ENCODE results near the gene CTBP2.

The CTBP2 gene

DNA sequence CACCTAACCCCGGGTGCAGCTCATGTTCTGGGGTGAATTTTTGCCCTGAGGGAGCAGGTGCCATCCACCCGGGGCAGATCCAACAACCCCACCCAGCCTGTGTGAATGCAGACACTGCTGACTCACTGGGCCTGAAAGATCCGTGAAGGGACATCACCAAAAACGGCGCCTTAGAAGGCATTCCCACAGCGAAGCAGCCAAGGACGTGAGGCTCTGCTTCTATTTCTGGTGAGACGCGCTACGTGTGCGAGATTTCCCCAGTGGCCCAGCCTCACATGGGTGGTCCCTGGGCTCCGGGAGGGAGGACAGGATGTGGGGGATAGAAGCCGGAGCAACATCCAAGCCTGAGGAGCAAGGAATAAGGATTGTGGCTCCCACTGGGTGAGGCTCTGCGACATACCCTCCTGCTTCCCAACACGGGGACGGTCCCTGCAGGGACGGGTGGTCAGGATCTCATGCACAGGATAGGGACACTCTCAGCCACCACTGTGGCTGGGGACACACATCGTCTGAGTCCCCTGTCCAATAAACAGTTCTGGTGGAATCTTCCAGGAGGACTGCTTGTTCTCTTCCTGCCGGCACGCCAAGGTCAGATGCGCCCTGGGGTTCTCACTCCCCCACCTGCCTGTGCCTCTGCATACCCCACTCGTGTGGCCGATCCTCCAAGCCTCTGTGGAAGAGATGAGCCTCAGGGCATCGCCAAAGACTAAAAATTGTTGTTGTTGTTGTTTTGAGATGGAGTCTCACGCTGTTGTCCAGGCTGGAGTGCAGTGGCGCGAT lies 148.2 kb downstream of the CTBP2 start:
- no peak for DNase-seq
- Histone ChIP-seq H3K27me3 (ENCODE audit: insufficient read depth, low read depth, severe bottlenecking) (no peaks in the 10 kb centered on the region), H3K27ac (no peak overlapping the region), H3K4me3 (ENCODE audit: low read depth, low read length) (no peak overlapping the region), H3K9me3 (ENCODE audit: severe bottlenecking) (no peaks in the 10 kb centered on the region), H3K36me3 (peaks cover 44% of the 10 kb centered on the region)
- TF ChIP-seq, protein P1, sequence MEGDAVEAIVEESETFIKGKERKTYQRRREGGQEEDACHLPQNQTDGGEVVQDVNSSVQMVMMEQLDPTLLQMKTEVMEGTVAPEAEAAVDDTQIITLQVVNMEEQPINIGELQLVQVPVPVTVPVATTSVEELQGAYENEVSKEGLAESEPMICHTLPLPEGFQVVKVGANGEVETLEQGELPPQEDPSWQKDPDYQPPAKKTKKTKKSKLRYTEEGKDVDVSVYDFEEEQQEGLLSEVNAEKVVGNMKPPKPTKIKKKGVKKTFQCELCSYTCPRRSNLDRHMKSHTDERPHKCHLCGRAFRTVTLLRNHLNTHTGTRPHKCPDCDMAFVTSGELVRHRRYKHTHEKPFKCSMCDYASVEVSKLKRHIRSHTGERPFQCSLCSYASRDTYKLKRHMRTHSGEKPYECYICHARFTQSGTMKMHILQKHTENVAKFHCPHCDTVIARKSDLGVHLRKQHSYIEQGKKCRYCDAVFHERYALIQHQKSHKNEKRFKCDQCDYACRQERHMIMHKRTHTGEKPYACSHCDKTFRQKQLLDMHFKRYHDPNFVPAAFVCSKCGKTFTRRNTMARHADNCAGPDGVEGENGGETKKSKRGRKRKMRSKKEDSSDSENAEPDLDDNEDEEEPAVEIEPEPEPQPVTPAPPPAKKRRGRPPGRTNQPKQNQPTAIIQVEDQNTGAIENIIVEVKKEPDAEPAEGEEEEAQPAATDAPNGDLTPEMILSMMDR (IDR thresholded peaks at IDR 0.05; ENCODE audit: low read depth, low read length), result no peak

DNA sequence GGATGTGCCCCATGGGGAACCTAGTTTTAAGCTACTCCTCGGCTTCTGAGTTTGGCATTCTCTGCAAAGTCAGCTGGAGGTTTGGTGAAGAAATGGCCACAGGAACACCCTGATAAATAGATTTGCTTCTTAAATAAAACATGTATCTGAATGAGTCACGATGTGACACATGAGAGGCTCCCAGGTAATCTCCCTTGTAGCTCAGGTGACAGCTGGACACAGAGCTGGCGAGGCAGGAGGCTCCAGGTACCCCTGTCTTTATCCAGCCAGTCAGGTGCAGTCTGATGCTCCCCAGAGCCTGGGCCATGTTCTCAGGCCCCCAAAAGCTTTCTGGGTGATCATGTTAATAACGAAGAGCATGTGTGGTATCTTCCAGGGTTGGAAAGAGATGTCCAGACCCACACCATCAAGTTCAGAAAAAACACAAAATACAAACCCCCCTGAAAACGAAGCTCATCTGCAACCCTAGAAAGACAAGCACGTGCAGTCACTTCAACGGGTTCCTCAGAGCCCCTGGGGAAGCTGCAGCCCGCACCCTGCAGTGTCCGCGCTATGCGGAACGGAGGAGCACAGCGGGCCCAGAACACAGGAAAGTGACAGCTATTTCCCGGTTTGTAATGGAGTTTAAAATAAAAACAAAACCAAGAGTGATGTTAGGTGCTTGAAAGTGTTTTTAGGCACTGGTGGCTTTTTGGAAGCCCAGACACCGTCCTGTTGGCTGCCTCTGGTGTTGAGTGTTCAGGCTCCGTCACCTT lies 149.0 kb downstream of the CTBP2 start:
- Histone ChIP-seq H3K36me3 (peaks cover 45% of the 10 kb centered on the region), H3K9me3 (ENCODE audit: severe bottlenecking) (no peaks in the 10 kb centered on the region), H3K27me3 (ENCODE audit: insufficient read depth, low read depth, severe bottlenecking) (no peaks in the 10 kb centered on the region), H3K27ac (no peak overlapping the region), H3K4me3 (ENCODE audit: low read depth, low read length) (no peak overlapping the region)
- no peak for DNase-seq
- TF ChIP-seq, protein P1 (IDR thresholded peaks at IDR 0.05; ENCODE audit: low read depth, low read length), result no peak

DNA sequence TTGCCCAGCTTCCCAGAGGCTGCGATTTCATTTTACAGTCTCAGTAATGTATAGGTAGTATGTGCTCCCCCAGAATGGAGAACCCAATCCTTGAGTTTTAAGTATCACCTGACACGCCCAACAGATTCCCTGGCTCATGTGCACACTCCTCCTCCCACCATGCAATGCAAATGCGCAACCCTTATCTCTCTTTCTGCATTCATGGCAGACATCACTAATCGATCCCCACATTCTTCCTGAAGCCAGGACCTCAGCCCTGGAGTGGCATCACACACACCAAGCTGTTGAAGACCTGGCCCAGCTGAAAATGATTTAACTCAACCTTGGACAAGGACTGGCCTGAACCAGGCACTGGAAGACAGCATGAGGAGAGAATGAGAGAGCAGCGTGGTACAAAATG lies 150.0 kb downstream of the CTBP2 start:
- Histone ChIP-seq H3K27me3 (ENCODE audit: insufficient read depth, low read depth, severe bottlenecking) (no peaks in the 10 kb centered on the region), H3K27ac (no peak overlapping the region), H3K9me3 (ENCODE audit: severe bottlenecking) (no peaks in the 10 kb centered on the region), H3K36me3 (peaks cover 42% of the 10 kb centered on the region), H3K4me3 (ENCODE audit: low read depth, low read length) (no peak overlapping the region)
- TF ChIP-seq, protein P1 (IDR thresholded peaks at IDR 0.05; ENCODE audit: low read depth, low read length), result no peak
- no peak for DNase-seq

DNA sequence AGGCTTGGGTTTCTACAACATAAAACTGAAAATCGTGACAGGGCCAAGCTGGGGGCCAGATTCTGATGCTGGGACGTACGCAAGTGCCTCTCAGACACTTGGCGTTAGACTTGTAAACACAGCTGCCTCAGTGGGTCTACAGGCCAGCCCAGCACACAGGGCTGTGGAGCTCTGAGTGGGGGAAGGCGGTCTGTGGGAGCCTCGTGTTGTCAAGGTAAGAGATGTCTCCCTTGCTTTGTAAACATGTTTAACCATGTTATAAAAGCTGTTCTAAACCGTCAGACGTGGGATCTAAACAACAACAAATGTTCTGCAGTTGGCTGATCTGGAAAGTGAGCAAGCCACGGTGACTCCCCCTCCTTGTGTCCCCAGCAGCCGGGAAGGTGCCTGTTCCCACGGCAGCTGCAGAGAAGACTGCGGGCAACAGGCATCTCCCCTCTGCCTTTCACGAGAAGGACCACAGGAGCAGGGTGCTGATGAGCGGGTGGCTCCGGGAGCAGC lies 150.7 kb downstream of the CTBP2 start:
- Histone ChIP-seq H3K27ac (no peak overlapping the region), H3K36me3 (peaks cover 40% of the 10 kb centered on the region), H3K4me3 (ENCODE audit: low read depth, low read length) (no peak overlapping the region), H3K27me3 (ENCODE audit: insufficient read depth, low read depth, severe bottlenecking) (no peaks in the 10 kb centered on the region), H3K9me3 (ENCODE audit: severe bottlenecking) (no peaks in the 10 kb centered on the region)
- no peak for DNase-seq
- TF ChIP-seq, protein P1 (IDR thresholded peaks at IDR 0.05; ENCODE audit: low read depth, low read length), result no peak

DNA sequence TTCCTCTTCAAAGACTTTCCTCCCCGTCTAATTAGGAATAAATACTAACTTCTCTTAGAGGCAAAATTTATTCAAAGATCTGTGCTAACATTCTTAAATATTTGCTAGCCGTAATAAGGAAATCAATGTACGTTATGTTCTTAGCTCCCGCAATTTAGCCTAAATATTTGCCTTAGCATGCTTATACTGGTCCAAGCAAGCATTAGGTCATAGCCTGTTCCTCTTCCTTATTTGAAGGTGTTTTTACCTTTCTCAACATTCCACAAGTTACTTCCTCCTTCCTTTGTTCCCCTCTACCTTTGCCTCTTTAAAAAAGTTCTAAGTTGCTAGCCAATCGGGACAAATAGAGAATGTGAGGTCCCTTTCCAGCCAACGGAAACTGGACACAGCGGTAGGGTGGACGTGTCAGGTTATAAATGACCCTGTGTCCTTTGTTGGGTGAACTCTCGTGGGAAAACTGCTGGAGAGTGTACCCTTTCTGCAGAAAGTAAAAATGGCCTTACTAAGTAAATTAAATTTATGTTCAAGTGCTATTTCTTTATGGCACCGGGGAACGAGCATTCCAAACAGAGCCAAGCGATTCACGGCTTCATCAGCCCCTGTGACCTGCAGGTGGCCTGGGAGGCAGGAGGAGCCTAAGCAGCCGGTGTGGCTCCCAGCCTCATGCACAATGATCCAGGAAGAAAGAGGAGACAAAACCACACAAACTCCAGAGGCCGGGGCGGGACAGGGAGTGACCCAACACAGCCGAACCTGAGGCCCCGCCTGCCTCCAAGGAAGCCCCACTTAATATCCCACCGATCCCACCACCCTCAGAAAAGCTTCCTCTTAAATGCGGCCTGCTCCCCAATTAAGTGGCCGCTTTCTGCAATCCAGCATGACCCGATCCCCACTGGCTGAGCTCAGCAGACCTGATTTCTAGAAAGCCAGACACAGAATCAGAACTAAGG lies 151.4 kb downstream of the CTBP2 start:
- TF ChIP-seq, protein P1 (IDR thresholded peaks at IDR 0.05; ENCODE audit: low read depth, low read length), result no peak
- no peak for DNase-seq

More for the DNA sequence above, 151.4 kb downstream of the CTBP2 start:
- Histone ChIP-seq H3K27ac (no peak overlapping the region), H3K36me3 (peaks cover 36% of the 10 kb centered on the region), H3K9me3 (ENCODE audit: severe bottlenecking) (no peaks in the 10 kb centered on the region), H3K27me3 (ENCODE audit: insufficient read depth, low read depth, severe bottlenecking) (no peaks in the 10 kb centered on the region), H3K4me3 (ENCODE audit: low read depth, low read length) (no peak overlapping the region)

Measured in WERI-Rb-1 (cell line).